ENCODE data around the gene ZNF688.

ZNF688 gene

GRCh38 chr16:30555315-30556124, 16.0 kb downstream of the ZNF688 start:
- FAIRE-seq, result no peak
- TF ChIP-seq CTCF (IDR thresholded peaks at IDR 0.05; ENCODE audit: insufficient read depth, missing control alignments), result no peak
- DNase-seq (ENCODE audit: insufficient read length, low spot score), result no peak

DNA sequence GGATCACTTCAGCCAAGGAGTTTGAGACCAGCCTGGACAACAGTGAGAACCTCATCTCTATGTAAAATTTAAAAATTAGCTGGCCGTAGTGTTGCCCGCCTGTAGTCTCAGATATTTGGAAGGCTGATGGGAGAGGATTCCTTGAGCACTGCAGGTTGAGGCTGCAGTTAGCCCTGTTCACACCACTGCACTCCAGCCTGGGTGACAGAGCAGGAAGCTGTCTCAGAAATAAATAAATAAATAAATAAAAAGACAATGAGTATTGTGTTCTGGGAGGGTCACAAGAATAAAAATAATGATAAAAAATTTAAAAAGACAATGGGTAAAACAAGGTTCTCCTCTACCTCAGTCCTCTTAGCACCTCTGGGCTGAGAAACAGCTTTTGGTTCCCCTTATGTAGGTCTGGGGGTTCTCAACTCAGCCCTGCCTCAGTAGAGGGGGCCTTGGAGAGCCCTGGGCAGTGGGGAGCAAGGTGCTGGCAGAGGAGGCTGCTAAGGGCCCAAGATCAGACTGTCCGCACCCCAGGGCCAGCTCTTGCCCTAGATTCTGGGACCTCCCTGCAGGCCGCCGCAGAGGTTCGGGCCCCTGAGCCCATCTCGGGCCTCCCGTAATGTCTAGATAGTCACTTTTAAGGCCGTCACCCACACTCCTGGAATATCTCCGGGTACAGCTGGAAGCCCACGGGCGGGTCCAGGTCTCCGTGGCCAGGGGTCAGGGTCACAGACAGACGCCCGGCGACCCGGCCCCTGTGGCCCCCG, 16.8 kb downstream of the ZNF688 start:
- no peak for DNase-seq (ENCODE audit: insufficient read length, low spot score)
- no peak for TF ChIP-seq CTCF (IDR thresholded peaks at IDR 0.05; ENCODE audit: insufficient read depth, missing control alignments)
- FAIRE-seq, result no peak

DNA sequence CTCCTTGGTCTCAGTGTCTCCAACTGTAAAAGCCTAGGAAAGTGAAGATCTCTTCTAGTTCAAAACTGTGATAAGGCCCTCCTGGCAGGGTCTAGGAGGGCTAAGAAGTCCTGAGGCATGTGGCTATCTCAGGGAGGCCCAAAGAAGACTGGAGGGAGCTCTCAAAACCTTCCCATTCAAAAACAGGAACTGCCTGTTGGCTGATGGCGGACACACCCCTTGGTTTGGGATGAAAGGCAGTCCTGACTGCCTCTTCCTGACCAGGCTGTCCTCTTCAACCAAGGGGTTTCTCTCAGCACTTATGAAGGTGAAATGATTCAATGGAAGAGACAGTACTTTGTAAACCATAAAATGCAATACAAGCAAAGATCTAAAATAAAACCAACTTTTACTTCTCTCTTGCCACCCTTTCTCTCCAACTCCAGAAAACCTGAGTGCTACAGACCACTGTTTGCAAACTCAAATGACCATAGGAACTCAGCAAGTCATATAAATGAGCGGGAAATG, 18.1 kb downstream of the ZNF688 start:
- FAIRE-seq (no peak), DNase-seq (ENCODE audit: insufficient read length, low spot score) (no peak)
- no peak for TF ChIP-seq CTCF (IDR thresholded peaks at IDR 0.05; ENCODE audit: insufficient read depth, missing control alignments)

- TF ChIP-seq CTCF (IDR thresholded peaks at IDR 0.05; ENCODE audit: insufficient read depth, missing control alignments), result no peak
- DNase-seq (ENCODE audit: insufficient read length, low spot score) (no peak), FAIRE-seq (no peak)
These were observed 18.6 kb downstream of the ZNF688 start for GRCh38 chr16:30552956-30553355.

GRCh38 chr16:30551781-30552180, 19.7 kb downstream of the ZNF688 start:
- DNase-seq (ENCODE audit: insufficient read length, low spot score), result no peak
- no peak for FAIRE-seq

DNA sequence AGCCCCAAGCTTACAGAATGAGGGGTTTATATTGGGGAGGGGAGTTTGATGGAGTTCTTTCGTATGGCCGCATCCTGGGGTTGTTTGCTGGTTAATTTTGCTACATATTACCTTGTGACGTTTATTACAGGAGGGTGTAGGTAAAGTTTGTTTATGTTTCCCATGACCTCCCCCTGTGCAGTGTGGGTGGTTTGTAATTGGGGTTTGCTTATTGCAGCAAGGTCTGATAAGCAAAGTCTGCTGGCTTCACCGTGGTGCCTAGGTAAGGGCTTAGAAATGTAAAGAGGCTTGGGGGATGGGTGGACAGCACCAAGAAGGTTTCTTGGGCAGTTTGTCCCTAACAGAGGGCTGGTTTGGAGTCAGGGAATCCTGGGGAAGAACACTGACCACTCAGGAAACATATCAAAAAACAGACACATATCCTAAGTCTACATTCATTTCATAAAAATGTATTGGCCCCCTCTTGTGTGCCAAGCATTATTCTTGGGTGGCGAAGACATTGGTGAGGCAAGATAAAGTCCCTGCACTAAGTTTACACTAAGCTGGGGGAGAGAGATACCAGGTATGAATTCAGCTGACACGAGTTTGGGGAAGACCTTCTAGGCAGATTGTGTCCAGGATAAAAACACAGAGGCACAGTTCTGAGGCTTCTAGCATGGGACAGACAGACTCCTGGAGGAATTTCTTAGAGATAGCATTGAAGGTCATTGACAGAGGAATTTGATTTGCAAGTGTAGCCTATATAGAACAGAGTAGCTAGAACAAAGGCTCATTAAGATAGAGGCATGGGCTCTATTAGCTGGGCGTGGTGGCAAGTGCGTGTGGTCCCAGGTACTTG, 22.9 kb downstream of the ZNF688 start:
- FAIRE-seq (no peak), DNase-seq (ENCODE audit: insufficient read length, low spot score) (no peak)
- TF ChIP-seq CTCF (IDR thresholded peaks at IDR 0.05; ENCODE audit: insufficient read depth, missing control alignments), result no peak

More at GRCh38 chr16:30551781-30552180, 19.7 kb downstream of the ZNF688 start:
- no peak for TF ChIP-seq CTCF (IDR thresholded peaks at IDR 0.05; ENCODE audit: insufficient read depth, missing control alignments)

All from D721Med (cell line).